ENCODE results near the gene RABGEF1. TPM values are rescaled to one million over a fixed set of nuclear protein-coding genes. Genes with fewer than 3 reads are reported as not detected.
A peak's percentile ranks its signal among the peaks of the same experiment; 100 is the strongest.
"Not testable (repeated sequence)": the region's sequence is repeated elsewhere in the genome, so short reads cannot be mapped to it uniquely, and the experiment has no call there.

RABGEF1 gene
- polyA plus RNA-seq, 1 of the 3 experiments (the other 2 are of a cell fraction), result 25.6 TPM

DNA sequence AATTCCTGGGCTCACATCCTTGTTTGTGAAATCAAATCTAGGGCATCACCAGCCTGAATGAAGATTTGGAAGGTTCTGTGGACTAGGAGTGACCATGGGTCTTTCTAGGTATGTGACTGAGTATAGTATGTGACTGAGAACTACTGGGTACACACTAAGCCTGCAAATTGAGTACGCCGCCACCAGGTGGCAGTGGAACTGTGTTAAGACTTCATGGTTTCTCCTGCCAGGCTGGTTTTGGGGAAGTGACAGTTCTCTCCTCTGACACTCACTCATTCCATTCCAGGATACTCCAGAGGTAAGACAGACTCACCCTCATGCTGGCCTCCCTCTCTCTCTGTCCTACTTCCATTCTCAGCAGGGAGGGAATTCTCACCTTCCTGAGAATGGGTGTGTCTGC lies 85.0 kb downstream of the RABGEF1 start:
- H3K27ac ChIP-seq (ENCODE audit: low read depth in 2 of 2, low read length in 1 of 2); H3K27me3 ChIP-seq (ENCODE audit: insufficient read depth); POLR2A ChIA-PET; H4K20me1 ChIP-seq (ENCODE audit: insufficient read depth); H3K36me3 ChIP-seq (replicated peaks in 1 of 2; ENCODE audit: control insufficient read depth in 1 of 2, insufficient read depth in 2 of 2, low read length in 1 of 2); DNase-seq; H3K4me3 ChIP-seq (ENCODE audit: low read depth in 2 of 2, low read length in 1 of 2); H3K4me2 ChIP-seq; H3K4me1 ChIP-seq (ENCODE audit: control insufficient read depth in 1 of 2, insufficient read depth in 2 of 2, low read depth in 1 of 2, low read length in 1 of 2); H3F3A ChIP-seq (replicated peaks; ENCODE audit: insufficient read depth); H3K9ac ChIP-seq; H3K79me2 ChIP-seq (ENCODE audit: insufficient read depth); H3K9me2 ChIP-seq; H2AFZ ChIP-seq (ENCODE audit: low read depth); H3K9me3 ChIP-seq: not testable (repeated sequence)
- CTCF ChIA-PET, result interaction anchor here (1.9 kb wide), 1 partner anchor 19 kb away, joined by 4 read pairs; no protein-coding TSS in a partner anchor
- peak; percentile 49 for TF ChIP-seq CTCF (IDR thresholded peaks at IDR 0.05)
- WGBS (ENCODE audit: low lambda C conversion rate), result 89% methylated on average over 2 of the region's 2 CpGs

DNA sequence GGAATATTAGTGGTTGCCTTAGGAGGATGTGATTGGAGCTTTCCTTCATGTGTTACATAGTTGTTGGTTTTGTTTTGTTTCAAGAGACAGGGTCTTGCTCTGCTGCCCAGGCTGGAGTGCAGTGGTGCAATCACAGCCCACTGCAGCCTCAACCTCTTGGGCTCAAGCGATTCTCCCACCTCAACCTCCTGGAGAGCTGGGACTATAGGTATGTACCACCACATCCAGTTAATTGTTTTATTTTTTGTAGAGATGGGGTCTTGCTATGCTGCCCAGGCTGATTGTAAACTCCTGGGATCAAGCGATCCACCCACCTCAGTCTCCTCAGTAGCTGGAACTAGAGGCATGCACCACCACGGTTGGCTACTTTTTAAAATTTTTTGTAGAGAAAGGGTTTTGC lies 86.1 kb downstream of the RABGEF1 start:
- CTCF ChIA-PET, result no interaction called here
- no peaks in the 10 kb centered on the region for H3F3A ChIP-seq (replicated peaks; ENCODE audit: insufficient read depth)
- H3K79me2 ChIP-seq (ENCODE audit: insufficient read depth), result no peaks in the 10 kb centered on the region
- no peaks in the 10 kb centered on the region for H3K27me3 ChIP-seq (ENCODE audit: insufficient read depth)
- no peak for DNase-seq
- no peak overlapping the region for H3K9ac ChIP-seq
- H3K9me2 ChIP-seq, result no peaks in the 10 kb centered on the region
- H3K4me1 ChIP-seq (ENCODE audit: control insufficient read depth in 1 of 2, insufficient read depth in 2 of 2, low read depth in 1 of 2, low read length in 1 of 2), result no peaks in the 10 kb centered on the region
- no peak overlapping the region for H2AFZ ChIP-seq (ENCODE audit: low read depth)
- H3K9me3 ChIP-seq, result no peaks in the 10 kb centered on the region
- TF ChIP-seq, protein P1, sequence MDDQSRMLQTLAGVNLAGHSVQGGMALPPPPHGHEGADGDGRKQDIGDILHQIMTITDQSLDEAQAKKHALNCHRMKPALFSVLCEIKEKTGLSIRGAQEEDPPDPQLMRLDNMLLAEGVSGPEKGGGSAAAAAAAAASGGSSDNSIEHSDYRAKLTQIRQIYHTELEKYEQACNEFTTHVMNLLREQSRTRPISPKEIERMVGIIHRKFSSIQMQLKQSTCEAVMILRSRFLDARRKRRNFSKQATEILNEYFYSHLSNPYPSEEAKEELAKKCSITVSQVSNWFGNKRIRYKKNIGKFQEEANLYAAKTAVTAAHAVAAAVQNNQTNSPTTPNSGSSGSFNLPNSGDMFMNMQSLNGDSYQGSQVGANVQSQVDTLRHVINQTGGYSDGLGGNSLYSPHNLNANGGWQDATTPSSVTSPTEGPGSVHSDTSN (IDR thresholded peaks at IDR 0.05), result no peak
- TF ChIP-seq SMC3 (IDR thresholded peaks at IDR 0.05; ENCODE audit: low read depth, low read length), result no peak
- TF ChIP-seq REST (IDR thresholded peaks at IDR 0.05; ENCODE audit: low read depth, low read length), result no peak
- no peak for TF ChIP-seq FOXJ3 (CRISPR knock-in tag; IDR thresholded peaks at IDR 0.05)
- no peak for TF ChIP-seq MAX (IDR thresholded peaks at IDR 0.05; ENCODE audit: low read depth)
- TF ChIP-seq USF1 (IDR thresholded peaks at IDR 0.05; ENCODE audit: borderline replicate concordance, low read depth), result no peak
- TF ChIP-seq TEAD4 (IDR thresholded peaks at IDR 0.05; ENCODE audit: borderline replicate concordance, insufficient read depth), result no peak
- H4K20me1 ChIP-seq (ENCODE audit: insufficient read depth), result no peaks in the 10 kb centered on the region
- POLR2A ChIA-PET, result no interaction called here
- H3K36me3 ChIP-seq (replicated peaks in 1 of 2; ENCODE audit: control insufficient read depth in 1 of 2, insufficient read depth in 2 of 2, low read length in 1 of 2), result no peaks in the 10 kb centered on the region
- H3K4me3 ChIP-seq (ENCODE audit: low read depth in 2 of 2, low read length in 1 of 2), result no peak overlapping the region
- WGBS (ENCODE audit: low lambda C conversion rate), result 71% methylated on average over 3 of the region's 3 CpGs
- H3K27ac ChIP-seq (ENCODE audit: low read depth in 2 of 2, low read length in 1 of 2), result no peak overlapping the region
- H3K4me2 ChIP-seq, result no peak overlapping the region

- H3K4me1 ChIP-seq (ENCODE audit: control insufficient read depth in 1 of 2, insufficient read depth in 2 of 2, low read depth in 1 of 2, low read length in 1 of 2); H3K9ac ChIP-seq; CTCF ChIA-PET; H3K9me2 ChIP-seq; POLR2A ChIA-PET; H3K27me3 ChIP-seq (ENCODE audit: insufficient read depth); H4K20me1 ChIP-seq (ENCODE audit: insufficient read depth); H3K4me2 ChIP-seq; H3K9me3 ChIP-seq; H3K4me3 ChIP-seq (ENCODE audit: low read depth in 2 of 2, low read length in 1 of 2); H3F3A ChIP-seq (replicated peaks; ENCODE audit: insufficient read depth); DNase-seq; H3K27ac ChIP-seq (ENCODE audit: low read depth in 2 of 2, low read length in 1 of 2); H3K36me3 ChIP-seq (replicated peaks in 1 of 2; ENCODE audit: control insufficient read depth in 1 of 2, insufficient read depth in 2 of 2, low read length in 1 of 2); H3K79me2 ChIP-seq (ENCODE audit: insufficient read depth); H2AFZ ChIP-seq (ENCODE audit: low read depth): not testable (repeated sequence)
- 76% methylated on average over 6 of the region's 6 CpGs for WGBS (ENCODE audit: low lambda C conversion rate)
Measured at GRCh38 chr7:66830976-66831375, 90.4 kb downstream of the RABGEF1 start.
